HG03039 (cell line): Measurements from ENCODE around the gene TP53TG3E.
"Not testable (repeated sequence)": the region's sequence is repeated elsewhere in the genome, so short reads cannot be mapped to it uniquely, and the experiment has no call there.

Experiments used
- ATAC-seq: cut with Tn5 transposase; IDR thresholded peaks from one replicate; pipeline ENCODE4 v1.9.1; 2021; ENCODE audit warnings: mild to moderate bottlenecking, moderate library complexity; ENCODE audit not compliant: unreplicated experiment

Gene TP53TG3E, protein sequence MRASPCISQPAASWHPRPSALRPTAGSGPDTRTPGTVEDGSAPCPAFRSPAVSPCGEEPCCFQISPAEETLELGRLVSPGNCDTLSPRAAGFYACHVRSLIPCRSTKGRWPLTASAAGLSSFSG

DNA sequence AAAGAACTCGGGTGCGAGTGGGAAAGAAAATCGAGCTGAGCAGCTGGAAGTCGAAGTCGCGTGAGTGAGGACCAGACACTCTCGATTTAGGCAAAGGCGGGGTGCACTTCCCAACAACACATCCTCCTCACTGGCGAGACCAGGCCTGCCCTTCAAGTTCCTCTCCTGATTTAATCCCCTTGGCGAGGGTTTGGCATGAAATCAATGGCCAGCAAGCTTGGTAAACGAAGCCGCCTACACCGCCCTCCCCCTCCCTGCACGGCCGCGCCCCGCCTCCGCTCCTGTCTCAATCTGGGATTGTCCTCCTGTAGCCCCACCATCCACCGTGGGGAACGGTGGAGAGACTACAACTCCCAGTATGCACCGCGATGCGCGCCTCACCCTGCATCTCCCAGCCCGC, at the start of gene TP53TG3E:
Gene TP53TG3E, plus strand, starts transcription at position 301 of the 400 bp plus-strand sequence. Its CDS starts 68 bp downstream, at position 369.
- not testable (repeated sequence) for ATAC-seq

DNA sequence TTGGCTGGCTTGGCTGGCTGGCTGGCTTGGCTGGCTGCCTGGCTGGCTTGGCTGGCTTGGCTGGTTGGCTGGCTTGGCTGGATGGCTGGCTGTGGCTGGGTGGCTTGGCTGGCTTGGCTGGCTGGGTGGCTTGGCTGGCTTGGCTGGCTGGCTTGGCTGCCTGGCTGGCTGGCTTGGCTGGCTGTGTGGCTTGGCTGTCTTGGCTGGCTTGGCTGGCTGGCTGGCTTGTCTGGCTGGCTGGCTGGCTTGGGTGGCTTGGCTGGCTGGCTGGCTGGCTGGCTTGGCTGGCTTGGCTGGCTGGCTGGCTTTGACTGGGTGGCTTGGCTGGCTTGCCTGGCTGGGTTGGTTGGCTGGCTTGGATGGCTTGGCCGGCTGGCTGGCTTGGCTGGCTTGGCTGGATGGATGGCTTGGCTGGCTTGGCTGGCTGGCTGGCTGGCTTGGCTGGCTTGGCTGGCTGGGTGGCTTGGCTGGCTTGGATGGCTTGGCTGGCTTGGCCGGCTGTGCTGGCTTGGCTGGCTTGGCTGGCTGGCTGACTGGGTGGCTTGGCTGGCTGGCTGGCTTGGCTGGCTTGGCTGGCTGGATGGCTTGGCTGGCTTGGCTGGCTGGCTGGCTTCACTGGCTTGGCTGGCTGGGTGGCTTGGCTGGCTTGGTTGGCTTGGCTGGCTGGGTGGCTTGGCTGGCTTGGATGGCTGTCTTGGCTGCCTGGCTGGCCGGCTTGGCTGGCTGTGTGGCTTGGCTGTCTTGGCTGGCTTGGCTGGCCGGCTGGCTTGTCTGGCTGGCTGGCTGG, 32.3 kb downstream of the TP53TG3E start:
- ATAC-seq: not testable (repeated sequence)

DNA sequence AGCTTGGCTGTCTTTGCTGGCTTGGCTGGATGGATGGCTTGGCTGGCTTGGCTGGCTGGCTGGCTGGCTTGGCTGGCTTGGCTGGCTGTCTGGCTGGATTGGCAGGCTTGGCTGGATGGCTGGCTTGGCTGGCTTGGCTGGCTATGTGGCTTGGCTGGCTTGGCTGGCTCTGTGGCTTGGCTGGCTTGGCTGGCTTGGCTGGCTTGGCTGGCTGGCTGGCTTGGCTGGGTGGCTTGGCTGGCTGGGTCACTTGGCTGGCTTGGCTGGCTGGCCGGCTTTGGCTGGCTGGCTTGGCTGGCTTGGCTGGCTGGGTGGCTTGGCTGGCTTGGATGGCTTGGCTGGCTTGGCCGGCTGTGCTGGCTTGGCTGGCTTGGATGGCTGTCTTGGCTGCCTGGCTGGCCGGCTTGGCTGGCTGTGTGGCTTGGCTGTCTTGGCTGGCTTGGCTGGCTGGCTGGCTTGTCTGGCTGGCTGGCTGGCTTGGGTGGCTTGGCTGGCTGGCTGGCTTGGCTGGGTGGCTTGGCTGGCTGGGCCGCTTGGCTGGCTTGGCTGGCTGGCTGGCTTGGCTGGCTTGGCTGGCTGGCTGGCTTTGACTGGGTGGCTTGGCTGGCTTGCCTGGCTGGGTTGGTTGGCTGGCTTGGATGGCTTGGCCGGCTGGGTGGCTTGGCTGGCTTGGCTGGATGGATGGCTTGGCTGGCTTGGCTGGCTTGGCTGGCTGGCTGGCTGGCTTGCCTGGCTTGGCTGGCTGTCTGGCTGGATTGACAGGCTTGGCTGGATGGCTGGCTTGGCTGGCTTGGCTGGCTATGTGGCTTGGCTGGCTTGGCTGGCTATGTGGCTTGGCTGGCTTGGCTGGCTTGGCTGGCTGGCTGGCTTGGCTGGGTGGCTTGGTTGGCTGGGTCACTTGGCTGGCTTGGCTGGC, 33.8 kb downstream of the TP53TG3E start:
- not testable (repeated sequence) for ATAC-seq

DNA sequence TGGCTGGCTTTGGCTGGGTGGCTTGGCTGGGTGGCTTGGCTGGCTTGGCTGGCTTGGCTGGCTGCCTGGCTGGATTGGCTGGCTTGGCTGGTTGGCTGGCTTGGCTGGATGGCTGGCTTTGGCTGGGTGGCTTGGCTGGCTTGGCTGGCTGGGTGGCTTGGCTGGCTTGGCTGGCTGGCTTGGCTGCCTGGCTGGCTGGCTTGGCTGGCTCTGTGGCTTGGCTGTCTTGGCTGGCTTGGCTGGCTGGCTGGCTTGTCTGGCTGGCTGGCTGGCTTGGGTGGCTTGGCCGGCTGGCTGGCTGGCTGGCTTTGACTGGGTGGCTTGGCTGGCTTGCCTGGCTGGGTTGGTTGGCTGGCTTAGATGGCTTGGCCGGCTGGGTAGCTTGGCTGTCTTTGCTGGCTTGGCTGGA, 34.4 kb downstream of the TP53TG3E start:
- ATAC-seq: not testable (repeated sequence)

DNA sequence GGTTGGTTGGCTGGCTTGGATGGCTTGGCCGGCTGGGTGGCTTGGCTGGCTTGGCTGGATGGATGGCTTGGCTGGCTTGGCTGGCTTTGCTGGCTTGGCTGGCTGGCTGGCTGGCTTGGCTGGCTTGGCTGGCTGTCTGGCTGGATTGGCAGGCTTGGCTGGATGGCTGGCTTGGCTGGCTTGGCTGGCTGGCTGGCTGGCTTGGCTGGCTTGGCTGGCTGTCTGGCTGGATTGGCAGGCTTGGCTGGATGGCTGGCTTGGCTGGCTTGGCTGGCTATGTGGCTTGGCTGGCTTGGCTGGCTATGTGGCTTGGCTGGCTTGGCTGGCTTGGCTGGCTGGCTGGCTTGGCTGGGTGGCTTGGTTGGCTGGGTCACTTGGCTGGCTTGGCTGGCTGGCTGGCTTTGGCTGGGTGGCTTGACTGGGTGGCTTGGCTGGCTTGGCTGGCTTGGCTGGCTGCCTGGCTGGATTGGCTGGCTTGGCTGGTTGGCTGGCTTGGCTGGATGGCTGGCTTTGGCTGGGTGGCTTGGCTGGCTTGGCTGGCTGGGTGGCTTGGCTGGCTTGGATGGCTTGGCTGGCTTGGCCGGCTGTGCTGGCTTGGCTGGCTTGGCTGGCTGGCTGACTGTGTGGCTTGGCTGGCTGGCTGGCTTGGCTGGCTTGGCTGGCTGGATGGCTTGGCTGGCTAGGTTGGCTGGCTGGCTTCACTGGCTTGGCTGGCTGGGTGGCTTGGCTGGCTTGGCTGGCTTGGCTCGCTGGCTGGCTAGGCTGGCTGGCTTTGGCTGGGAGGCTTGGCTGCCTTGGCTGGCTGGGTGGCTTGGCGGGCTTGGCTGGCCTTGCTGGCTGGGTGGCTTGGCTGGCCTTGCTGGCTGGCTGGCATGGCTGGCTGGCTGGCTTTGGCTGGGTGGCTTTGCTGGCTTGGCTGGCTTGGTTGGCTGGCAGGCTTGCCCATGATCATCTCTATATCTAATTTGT, 35.3 kb downstream of the TP53TG3E start:
- not testable (repeated sequence) for ATAC-seq
